HG03439 (cell line): ENCODE measurements around the gene PLEKHJ1.
"Not testable (repeated sequence)": the region's sequence is repeated elsewhere in the genome, so short reads cannot be mapped to it uniquely, and the experiment has no call there.

Experiments
- ATAC-seq: cut with Tn5 transposase; IDR thresholded peaks from one replicate; pipeline ENCODE4 v1.9.1; 2021; ENCODE audit warnings: mild to moderate bottlenecking, moderate library complexity; ENCODE audit not compliant: unreplicated experiment

Gene PLEKHJ1

DNA sequence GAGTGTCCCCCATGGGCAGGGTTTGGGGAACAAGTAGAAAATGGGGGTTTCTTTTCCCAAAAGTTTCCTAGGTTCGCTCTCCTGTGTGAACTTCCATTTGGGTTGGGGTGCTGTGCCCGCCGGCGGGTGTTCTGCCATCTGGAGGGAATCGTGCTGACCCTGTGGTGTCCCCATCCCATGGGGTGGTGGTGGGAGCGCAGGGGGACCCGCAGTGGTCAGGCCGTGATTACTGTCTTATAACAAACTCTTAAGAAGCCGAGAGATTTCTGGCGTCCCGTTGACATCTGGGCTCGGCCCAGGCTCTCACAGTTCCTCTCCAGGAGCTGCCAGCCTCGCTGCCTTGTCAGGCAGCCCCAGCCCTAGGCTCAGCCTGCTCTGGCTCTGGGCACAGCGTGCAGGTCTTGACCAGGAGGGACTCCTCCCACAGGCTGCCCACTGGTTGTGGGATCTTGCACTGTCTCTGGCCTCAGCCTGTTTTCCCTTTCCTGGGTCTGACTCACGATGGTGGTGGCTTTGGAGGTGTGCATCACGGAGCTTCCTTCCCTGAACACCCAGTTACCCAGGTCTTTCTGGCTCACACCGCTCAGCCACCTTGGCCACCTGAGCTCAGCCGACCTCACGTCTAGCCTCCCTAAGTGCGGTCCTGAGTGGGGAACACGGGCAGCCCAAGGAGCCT is 34.5 kb downstream of the PLEKHJ1 start:
- ATAC-seq: no peak

DNA sequence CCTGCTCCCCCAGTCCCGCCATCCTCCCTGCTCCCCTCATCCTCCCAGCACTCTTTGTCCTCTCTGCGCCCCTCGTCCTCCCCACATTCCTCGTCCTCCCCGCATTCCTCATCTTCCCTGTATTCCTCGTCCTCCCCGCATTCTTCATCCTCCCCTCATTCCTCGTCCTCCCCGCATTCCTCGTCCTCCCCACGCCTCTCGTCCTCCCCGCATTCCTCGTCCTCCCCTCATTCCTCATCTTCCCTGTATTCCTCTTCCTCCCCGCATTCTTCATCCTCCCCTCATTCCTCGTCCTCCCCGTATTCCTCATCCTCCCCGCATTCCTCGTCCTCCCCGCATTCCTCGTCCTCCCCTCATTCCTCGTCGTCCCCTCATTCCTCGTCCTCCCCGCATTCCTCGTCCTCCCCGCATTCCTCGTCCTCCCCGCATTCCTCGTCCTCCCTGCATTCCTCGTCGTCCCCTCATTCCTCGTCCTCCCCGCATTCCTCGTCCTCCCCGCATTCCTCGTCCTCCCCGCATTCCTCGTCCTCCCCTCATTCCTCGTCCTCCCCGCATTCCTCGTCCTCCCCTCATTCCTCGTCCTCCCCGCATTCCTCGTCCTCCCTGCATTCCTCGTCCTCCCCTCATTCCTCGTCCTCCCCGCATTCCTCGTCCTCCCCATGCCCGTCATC is 35.4 kb downstream of the PLEKHJ1 start:
- not testable (repeated sequence) for ATAC-seq

DNA sequence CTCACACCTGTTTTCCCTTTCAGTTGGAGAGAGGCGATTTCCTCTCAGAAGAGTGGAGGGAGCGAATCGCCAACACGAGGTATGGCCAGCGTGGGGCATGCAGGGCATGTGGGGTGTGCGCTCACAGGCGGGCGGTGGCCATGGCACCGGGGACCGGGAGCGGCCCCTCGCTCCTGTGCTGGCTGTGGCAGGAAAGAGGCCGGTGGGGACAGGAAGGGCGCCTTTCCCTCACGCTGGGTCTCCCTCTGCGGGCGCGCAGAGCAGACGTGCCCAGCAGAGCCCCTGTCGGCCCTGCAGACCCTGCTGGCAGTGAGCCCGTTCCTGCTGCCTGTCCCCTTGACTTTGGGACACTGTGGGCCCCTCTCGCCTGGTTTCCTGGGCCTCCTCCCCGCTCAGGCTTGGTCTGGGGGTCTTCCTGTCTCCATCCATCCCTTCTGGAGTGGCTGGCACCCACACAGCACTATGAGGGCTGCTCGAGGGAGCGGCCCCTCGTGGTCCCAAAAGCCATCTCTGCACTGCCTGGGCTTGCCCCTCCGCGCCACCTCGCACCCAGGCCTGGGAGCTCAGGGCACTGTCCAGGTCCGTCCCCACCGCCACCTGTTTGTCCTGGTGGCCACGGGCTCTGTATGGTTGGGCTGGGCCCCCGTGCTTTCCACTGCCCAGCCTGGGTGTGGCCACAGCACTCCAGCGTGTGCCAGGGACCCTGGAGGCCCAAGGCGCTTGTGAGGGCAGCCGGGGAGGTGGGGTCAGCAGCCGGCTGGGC is 36.1 kb downstream of the PLEKHJ1 start:
- ATAC-seq: no peak

DNA sequence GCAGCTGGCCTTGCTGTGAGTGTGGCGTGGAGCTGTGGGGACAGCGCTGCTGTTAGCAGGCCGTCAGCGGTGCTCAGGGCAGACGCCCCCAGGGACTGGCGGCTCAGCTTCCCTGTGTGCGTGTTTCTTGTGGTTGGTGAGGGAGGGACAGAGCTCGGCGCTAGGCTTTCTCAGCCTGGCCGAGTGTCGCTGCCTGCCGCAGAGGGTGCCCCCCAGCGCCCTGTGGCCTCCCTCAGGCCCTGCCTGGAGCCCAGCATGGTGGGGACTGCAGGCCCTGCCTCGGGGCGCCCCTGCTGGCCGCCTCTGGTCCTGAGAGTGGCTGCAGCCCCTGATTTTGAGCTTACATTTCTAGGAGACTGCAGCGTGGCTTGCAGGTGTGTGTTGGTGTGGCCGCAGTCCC is 36.9 kb downstream of the PLEKHJ1 start:
- no peak for ATAC-seq

DNA sequence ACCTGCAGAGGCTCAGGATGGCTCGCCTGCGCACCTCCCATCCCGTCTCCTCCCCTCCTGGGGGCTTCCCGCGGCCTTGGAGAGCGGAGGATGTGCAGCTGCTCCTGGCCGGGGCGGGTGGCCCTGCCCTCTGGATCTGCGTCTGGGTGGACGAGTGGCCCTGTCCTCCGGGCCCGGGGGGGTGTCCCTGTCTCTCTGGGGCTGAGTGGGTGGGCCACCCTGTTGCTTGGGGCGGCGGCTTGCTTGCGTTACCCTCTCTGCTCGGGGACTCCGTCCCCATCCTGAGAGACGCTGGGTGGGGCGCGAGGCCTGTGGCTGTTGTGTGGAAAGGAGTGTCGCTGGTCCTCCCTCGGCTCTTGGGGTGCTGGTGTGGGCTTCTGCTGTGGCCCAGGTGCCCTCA is 37.8 kb downstream of the PLEKHJ1 start:
- ATAC-seq: no peak

DNA sequence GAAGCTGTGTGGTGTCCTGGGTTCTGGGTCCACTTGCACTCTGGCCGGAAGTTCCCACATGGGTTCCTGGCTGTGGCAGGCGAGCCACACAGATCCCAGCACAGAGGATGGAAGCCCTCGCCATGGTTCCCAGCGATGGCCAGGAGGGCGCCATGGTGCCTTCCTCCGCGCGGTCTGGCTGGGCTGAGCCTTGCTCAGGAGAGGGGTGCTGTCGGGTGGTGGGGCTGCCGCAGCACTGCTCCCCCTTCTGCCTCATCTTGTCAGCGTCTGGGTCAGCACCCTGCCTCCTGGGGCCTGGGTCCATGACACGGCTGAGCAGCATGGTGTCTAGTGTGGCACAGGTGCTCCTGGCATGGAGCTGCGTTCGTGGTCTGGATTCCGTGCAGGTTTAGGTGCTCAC is 38.9 kb downstream of the PLEKHJ1 start:
- no peak for ATAC-seq

DNA sequence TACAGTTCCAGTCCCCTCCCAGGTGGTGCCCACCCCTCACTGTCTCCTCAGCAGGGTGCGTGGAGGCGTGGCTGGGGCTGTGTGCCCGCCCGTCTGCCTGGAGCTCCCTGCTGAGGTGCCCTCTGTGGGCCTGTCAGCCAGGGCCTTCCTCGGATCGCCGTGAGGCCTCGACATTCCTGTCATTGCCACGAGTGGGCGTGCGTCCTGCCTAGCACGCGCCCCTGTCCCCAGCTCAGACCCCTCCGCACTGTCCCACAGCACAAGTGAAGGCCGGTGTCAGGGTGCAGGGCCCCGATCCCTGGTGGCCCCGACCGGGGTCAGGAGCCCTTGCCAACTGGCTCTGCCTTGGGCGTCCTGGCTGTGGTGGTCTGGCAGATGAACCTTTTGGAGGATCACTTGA is 40.2 kb downstream of the PLEKHJ1 start:
- ATAC-seq: no peak

DNA sequence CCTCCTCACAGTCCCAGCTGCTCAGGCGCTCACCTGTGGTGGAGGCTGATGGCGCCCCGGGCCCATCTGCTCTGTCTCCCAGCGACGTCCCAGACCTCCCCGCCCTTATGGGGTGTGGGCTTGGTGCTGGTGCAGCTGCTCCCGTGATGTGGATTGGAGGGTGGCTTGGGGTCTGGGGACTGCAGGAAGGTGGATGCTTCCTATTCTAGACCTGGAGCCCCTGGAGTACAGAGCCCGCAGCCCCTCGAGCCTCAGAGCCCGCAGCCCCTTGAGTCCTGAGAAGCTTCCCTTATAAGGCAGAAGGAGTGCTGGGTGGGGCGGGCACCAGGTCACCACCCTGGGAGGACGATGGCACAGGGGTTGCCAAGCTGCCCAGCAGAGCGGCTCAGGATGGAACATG is 40.8 kb downstream of the PLEKHJ1 start:
- no peak for ATAC-seq

DNA sequence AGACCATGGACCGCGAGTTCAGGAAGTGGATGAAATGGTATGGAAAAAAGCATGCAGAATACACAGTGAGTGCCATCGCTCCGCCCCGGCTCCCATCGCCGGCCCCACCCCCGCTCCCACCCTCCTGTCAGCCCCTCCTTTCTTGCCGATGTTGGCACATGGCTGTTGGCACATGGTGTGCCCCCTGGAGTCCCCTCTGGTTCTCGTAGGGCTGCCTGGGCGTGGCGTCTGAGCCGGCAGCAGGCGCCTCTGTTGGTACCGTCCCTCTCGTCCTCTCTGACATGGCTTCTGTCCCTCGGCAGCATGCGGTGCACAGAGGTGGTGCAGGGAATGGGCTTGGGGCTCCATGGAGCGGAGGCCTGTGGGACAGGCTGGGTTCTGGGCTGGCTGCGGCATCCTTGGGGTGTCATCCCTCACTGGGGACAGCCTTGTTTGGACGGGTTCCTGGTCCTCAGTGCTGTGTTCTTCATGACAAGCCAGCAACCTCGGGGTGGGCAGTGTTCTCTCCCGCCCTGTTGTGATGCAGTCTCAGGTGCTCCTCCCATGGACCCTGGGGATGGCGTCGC is 41.5 kb downstream of the PLEKHJ1 start:
- no peak for ATAC-seq

DNA sequence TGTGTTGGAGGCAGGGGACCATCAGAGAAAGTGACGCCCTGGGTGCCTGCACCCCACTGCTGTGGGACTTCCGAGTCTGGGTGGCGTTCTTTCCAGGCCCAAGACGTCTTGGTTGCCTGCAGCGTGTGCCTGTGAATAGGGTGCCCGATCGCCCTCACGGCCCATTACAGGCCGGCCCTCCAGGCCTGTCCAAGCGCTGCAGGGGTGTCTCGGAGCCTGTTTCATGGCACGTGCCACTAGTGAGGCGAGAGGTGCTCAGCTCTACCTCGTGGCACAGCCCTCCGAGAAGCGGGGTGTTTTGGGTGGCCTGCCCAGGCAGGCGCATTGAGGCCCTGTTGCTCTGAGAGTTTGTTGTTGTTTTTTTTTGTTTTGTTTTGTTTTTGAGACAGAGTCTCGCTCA is 42.3 kb downstream of the PLEKHJ1 start:
- ATAC-seq: no peak

DNA sequence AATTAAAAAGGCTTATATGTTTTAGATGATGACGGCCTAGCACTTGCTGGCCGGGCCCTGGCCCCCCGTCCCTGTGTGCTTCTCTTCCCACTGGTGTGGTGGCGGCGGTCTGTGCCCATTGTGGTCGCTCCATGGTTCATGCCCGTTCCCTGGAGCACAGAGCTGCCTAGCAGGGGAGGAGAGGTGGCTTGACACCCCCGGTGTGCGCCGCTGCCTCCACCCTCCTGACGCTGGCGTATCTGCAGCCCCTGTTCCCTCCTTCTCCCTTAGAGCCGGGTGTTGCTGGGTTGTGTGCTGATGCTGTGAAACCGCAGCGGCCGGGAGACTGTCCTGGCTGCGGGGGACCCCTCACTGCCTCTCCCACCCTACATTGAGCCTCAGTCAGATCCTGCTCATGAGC is 43.3 kb downstream of the PLEKHJ1 start:
- no peak for ATAC-seq

DNA sequence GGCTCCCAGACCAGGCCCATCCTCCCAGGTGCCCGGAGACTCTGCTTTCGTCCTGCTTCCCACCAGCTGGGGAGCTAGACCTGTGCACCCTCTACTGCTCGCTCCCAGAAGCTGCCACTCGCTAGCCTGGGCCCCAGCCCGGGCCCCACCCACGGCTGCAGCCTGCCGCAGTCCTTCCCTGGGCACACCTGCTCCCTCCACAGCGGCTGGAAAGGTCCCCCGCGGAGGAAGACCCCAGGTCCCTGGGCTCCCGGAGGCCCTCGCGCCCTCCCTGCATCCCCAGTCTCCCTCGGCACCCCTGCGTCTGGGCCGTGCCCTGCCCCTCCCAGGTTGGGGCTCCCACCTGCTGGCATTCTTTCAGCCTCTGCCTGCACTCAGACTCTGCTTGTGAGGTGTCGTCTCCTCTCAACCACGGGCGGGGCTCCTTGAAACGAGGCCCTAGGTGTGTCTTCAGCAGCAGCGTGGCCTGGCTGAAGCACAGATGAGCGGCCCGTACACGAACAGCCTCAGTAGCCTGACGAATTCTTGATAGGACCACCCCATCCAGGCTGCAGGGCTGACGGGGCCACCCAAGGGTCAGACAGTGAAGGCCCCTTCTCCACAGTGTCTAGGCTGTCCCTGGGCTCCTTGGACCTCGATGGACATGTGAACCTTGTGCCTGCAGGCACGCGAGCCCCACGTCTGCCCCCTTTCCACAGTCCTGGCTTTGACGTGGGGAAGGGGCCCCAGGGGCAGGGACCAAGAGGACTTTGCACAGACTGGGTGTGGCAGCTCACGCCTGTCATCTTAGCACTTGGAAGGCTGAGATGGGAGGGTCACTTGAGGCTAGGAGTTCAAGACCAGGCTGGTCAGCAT is 44.4 kb downstream of the PLEKHJ1 start:
- ATAC-seq: no peak

DNA sequence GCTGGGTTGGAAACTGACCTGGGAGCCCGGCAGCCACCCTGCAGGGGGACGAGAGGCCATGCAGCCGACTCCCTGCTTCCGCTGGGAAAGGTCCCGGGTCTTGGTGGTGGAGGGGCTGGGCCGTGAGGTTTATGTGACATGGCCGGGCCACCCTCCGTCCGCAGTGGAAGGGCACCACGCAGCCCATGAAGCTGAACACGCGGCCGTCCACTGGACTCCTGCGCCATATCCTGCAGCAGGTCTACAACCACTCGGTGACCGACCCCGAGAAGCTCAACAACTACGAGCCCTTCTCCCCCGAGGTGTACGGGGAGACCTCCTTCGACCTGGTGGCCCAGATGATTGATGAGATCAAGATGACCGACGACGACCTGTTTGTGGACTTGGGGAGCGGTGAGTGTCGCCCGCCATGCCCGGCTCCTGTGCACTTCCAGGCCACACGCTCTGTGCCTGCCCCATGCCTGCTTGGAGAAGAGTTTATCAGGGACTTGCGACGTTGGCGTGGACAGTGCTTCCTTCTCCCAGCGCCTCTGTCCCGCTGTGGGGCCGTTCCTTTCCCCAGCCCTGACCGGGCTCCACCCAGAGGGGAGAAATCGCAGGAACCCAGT is 45.2 kb downstream of the PLEKHJ1 start:
- ATAC-seq: no peak

DNA sequence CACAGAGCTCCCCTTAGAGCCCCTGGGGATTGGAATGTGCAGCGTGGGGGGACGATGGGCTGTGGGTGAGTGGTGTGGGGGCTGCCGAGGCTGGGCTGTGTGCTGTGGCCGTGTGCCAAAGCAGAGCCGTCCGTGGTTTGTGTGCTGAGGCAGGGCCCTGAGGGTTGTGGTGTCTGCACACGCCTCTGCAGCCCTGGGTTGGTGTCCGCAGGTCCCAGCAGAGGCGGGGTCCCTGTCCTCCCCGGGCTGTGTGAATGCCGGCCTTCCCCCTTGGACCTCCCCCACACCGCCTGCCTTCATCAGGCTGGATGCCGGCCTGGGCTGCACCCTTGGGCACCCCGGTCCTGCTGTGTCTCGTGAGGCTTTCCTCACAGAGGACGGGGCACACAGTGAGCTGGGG is 46.2 kb downstream of the PLEKHJ1 start:
- ATAC-seq: no peak

DNA sequence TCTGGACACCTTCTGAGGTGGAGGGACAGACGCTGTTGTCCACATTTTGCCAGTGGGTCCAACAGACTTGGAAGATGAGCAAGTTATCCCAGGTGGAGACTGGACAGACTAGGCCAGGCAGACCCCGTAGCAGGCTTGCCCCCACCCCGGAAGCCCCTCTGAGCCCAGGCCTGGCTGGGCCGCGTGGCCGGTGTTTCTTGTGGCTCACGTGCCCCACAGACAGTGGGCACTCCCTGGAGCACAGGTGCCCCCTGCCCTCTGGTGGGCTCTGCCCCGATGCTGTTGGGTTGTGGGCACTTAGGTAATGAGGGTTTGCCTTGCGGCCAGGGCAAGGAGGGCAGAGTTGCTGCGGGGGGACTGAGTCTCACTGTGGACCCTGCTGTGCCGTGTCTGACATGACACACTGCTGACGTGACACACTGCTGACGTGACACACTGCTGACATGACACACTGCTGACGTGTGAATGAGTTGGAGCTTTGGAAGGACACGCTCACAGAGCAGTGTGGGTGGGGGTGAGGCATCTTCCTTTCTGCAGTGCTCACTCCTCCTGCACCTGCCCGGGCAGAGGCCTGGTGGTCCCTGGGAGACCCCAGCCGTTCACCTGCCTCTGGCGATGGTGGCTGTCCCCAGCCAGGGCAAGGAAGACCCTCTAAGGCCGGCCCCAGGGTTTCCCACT is 47.3 kb downstream of the PLEKHJ1 start:
- no peak for ATAC-seq

DNA sequence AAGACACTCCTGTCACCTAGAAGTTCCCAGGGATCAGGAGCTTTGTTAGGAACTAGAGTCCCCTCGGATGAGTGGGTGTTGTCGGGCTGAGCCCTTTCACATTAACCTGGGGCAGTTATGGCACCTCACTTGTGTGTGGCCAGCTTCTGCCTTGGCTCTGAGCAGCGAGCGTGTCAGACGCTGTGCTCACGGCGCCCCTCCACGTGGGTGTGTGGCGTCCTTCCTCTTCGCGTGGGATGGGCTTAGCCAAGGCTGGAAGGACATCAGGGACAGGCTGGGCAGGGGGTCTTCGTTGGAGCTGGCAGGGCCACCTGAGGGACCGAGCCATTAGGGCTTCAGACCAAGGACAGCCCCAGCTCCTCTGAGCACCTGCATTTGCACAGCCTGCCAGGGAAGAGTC is 49.0 kb downstream of the PLEKHJ1 start:
- ATAC-seq: no peak

DNA sequence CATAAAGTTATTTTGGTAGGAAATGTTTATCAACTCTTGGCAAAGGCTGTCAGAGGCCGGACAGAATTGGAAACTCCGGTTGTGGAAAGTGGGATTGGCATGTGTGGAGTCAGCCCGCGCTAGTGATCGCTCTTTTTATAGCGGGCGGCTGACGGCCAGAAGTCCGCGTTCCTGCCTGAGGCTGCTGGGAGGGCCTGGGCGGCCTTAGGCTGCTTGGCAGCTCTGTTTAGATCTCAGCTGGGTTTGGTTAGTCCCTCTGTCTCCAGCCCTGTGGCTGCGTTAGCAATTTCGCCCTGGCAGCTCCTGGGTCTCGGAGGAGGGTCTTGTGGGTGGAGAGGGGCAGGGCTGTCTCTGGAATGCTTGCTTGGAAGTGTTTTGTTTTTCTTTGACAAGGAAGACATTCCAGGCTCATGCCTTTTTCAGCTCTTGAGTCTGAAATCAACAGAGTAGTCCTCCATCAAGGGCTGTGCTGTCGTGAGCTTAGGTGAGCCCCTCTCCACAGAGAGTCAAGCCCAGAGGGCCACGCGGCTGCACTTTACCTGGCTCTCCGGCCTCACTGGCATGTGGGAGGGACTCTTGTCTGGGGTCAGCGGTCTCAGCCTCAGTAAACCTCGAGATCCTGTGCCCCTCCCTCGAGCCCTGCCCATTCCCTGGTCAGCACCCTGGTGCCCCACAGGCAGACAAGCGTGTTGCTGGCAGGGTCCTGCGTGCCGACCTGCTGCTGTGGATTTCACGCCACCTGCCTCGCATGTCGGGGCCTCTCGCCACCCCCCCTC is 49.9 kb downstream of the PLEKHJ1 start:
- no peak for ATAC-seq

DNA sequence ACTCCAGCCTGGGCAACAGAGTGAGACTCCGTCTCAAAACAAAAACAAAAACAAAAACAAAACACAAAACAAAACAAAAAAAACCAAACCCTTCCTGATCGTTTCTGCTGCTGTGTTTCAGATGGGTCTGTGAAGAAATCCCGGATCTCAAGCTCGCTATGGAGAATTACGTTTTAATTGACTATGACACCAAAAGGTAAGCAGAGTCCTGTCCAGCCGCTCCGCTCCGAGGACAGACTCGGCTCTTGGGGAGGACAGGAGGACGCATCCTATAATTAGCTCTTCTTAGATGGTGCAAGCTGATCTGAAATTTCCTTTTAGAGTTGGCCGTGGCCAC is 50.4 kb downstream of the PLEKHJ1 start:
- no peak for ATAC-seq

DNA sequence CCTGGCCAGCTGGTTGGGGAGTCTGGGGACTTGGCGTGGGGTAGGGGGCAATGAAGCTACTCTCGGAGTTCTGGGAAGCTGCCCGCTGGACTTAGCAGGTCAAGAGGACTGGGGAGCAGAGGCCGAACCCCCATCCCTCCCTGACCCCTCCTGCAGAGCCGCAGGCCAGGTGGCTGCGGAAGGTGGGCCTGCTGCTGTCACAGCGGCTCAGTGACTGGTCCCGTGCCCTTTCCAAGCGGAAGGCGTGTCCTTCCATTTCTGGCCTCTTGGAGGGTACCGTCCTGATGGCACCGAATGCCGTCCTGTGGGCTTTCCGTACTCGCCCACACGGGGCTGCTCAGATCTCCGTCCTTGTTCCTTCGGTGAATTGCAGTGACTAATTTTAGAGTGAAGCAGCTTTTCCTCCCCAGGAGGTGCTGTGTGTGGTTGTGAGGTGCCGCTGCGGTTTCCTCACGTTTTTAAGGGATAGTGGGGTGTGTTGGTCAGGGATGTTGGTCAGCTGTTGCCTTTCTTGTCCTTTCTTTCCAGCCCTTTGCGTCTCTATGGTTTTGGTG is 51.6 kb downstream of the PLEKHJ1 start:
- no peak for ATAC-seq
